Activated T-cell treated with anti-CD3 and anti-CD28 coated beads for 4 hours (primary cell): ENCODE results near the gene SBF2.
"Not testable (repeated sequence)": the region's sequence is repeated elsewhere in the genome, so short reads cannot be mapped to it uniquely, and the experiment has no call there.

Experiments
- DNase-seq: peaks from one replicate; pipeline ENCODE4 v3.0.0-alpha.2; 2020

The SBF2 gene

DNA sequence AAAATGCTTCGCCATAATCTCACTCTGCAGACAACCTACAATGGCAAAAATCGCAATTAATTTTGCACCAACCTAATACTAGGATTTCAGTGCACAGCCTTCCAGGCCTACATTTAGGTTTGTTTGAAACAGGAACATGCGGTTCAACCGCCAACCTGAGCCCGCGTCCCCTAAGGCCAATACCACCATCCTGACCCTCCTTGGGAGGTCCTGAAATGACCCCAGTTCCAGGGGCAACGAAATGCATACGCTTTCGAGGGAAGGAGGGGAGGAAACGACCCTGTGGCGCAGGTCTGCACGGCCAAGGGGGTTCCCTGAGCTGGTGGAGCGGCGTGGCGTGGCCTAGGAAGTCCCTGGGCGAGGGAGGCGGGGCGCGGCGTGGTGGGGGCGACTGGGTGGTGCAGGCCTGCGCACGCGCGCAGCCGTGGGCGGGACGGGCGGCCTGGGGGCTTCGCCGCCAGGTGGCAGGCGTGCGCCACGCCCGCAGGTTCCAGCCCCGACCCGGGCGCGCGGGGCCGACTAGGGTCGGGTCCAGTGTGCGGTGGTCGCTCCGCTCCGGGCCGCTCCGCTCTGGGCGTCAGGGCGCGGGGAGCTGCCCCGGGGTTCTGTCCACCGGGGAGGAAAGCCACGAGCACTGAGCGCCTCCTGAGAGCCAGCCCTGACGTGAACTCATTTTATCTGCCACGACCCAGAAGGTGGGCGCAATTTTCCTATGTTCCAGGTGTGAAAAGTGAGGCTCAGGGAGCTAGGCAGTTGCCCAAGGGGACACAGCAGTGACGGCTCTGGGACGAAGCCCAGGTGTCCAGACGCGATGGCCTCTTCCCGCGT lies 536.0 kb downstream of the SBF2 start:
- peak; percentile 88 for DNase-seq

DNA sequence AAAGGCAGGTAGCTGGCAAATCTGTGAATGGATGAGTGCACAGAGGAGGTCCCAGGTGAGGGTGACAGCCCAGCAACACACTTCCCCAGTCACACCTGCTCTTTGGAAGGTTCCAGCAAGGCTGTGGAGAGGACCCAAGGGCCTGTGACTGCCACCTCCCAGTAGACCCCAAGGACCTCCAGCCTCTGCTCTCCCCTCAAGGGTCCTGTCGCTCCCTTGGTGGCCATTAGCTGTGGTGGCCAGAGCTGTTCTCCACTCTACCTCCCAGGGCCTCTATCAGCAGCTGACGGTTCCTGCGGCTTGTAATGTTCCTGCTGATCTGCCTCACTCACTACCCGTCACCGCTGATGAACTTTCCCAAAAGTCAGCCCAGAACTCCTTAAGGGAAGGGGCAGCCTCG lies 537.1 kb downstream of the SBF2 start:
- no peak for DNase-seq

DNA sequence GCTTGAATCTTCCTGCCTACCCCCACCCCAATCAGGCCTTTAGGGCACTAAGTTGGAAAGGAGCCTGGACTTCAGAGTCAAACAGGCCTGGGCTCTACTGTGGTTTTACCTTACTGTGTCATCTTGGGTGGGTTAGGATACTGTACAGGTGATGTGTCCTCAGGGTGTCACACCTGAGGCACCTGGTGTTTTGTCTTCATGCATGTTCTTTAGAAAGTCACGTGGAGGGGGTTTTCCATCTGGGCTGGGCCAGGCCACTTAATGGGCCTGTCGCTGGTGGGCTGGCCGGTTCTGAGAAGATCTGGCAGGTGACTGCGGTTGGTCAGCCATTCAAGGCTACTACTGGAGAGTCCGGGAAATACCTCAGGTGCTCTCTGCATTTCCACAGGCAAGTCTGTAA lies 537.6 kb downstream of the SBF2 start:
- no peak for DNase-seq

DNA sequence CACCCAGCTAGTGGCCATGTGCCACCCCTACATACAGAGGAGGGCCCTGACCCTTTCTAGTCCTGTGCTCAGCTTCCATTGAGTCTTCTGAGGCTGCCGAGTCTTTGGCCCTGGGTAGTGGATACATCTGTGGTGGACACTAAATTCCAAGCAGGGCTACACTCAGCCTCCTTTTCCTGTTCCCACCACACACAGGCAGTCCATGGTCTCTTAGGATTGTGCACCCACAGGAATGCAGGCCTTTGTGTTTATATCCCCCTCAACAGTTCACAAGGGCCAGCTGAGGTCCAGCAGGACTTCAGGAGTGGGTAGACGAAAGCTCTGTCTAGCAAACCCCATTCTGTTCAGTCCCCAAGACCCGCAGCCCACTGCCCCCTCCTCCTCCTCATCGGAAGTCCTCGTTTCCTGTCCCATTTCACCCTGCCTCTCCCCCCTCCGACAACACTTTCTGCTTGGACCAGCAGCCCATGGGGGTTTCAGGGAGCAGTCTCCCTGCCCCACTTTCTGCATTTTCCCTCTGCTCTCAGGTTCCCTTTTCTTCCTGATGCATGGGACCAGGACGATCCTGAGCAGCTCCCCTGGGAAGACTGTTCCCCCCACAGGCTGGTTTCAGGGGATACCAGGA lies 538.3 kb downstream of the SBF2 start:
- no peak for DNase-seq

DNA sequence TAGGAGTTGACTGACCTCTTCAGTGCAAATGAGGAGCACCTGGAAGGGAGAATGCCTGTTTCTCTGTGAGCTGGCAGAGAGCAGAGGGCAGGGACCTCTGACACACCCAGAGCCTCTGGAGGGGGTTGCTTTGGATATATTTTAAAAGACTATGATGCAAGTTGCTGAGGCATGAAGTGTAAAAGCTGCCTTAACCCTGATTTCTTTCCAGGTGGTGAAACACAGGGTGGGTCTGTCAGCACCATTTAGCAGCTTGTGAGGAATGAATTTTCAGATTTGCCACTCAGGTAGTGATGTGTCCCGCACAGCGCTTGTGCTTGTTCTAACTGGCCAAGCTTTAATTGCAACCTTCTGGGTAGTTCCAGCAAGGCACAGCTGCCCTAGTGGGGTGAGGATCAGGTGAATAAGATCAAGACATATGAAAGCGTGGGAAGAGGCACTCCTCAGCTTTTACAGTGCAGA lies 540.0 kb downstream of the SBF2 start:
- no peak for DNase-seq

DNA sequence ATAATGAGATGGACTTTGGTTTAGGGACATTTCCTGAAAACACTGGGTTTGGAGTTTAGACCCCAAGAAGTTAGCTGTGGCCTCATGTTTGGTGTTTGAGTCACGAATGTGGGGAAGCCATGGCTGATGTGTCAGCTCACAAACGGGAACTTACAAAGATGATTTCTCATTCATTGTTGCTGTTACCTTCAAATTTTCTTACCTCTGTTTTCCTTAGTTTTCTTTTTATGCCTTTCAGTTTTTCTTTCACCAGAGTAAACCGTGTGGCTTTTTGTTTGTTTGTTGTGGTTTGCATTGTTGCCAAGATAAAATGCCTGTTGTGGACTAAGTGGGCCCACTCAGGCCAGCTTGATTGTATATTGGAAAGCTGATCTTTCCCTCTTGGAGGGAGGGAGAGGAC lies 541.0 kb downstream of the SBF2 start:
- no peak for DNase-seq

GRCh38 chr11:9752091-9752490 lies 541.9 kb downstream of the SBF2 start:
- no peak for DNase-seq

GRCh38 chr11:9750551-9750950 lies 543.5 kb downstream of the SBF2 start:
- DNase-seq = no peak

DNA sequence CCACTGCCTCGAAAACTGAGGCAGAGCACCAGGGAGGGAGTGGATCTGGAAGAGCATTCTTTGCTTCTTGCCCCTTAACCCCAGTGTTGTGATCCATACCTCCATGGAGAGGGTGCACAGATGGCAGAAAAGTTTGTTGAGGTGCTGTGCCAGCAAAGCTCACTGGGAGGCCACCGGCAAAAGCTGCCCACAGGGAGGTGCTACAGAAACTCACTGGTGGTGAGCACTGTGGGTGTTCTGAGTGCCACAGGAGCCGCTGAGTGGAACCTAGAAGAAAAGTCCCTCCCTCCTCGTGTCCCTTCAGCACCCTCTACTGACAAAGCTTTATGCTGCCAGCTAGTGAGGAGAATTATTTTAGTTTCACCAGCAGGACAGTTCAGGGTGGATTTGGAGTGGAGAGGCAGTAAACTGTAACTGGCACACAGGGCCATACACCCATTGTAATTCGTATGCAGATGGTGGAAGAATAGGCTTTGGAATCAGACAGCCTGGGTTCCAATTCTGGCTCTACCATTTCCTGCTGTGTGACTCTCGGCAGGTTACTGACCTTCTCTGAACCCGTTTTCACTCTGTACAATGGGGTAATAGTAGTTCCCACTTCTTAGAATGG lies 545.6 kb downstream of the SBF2 start:
- peak; percentile 34 for DNase-seq

DNA sequence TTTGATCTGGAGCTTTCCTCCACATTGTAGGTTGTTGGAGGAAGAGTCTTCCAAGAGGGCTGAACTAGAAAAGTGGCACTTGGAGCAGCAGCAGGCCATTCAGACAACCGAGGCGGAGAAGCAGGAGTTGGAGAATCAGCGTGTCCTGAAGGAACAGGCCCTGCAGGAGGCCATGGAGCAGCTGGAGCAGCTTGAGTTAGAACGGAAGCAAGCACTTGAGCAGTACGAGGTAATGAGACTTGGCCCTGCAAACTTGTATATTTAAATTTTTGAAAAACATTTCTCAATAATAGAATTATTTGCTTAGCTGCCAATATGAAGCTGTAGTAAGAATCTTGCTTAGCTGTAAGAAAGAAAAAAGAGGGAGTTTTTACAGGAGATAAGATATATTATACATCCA lies 546.2 kb downstream of the SBF2 start:
- DNase-seq = no peak

- DNase-seq = no peak
These were observed 546.8 kb downstream of the SBF2 start for GRCh38 chr11:9747229-9747628.

DNA sequence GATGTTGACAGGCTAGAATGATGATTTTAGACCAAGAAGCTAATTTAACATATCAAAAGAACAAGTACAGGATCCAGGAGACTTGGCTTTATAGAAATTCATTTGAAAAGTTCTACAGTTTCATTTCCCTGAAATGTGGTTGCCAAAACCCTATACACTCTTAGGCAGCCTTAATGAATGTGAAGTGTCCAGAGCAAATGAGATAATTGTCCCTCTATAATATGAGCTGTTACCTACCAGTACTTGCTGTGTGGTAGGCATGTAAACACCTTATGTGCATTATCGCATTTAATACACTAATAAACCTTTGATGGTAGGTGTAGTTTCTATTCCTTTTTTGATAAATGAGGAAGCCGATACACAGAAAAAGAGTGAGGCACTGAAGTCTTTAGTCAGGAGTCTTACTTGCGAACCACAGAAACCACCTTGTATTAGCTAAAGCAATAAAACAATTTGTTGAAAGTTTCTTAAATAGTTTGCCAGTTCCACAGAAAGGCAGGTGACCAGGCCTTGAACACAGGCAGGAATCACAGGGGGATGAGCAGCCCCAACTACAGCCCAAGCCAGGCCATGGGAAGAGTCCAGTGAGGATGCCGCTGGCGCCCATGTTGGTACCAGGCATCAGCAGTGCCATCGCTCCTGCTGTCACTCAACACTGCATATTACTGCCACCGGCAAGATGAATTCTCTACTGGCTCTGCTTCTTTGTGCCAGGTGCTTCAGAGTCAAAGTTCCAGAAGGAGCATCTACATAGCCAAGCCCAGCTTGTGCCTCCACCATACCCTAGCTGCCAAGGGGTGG lies 548.4 kb downstream of the SBF2 start:
- DNase-seq = no peak

DNA sequence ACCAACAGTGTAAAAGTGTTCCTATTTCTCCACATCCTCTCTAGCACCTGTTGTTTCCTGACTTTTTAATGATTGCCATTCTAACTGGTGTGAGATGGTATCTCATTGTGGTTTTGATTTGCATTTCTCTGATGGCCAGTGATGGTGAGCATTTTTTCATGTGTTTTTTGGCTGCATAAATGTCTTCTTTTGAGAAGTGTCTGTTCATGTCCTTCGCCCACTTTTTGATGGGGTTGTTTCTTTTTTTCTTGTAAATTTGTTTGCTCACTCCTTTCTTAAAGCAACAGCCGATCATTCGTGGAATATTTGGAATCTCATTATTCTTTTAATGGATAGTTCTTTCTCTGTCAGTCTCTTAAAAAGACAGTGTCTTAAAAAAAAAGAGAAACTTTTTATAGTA lies 550.5 kb downstream of the SBF2 start:
- DNase-seq = not testable (repeated sequence)

- DNase-seq = no peak
These were observed 552.8 kb downstream of the SBF2 start for GRCh38 chr11:9741260-9741659.

DNA sequence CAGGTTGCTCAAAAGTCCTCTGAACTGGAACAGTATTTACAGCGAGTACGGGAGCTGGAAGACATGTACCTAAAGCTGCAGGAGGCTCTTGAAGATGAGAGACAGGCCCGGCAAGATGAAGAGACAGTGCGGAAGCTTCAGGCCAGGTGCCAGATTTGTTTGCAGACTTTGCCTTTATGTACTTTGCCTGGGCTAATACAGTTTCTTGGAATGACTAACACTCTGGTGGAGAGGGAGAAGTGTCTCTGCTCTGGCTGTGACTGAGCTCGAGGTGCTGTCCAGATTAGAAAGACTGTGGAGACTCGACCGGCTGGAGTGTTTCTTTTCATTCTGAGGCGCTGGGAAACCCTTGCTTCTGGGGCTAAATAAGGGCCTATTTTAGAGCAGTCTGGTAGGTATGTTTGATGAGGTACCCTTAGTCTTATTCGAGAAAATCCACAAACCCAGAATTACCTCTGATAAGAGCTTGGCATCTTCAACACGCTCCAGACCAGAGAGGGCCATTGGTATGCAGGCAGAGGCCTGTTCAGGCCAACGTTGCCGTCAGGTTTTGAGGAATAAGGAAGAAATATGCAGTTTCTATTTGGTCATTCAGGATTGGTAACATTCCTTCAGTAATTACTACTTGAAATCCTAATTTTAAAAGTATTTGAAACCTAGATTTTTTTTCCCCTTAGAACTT lies 553.7 kb downstream of the SBF2 start:
- no peak for DNase-seq

- DNase-seq = no peak
These were observed 554.7 kb downstream of the SBF2 start for GRCh38 chr11:9739123-9739900.

DNA sequence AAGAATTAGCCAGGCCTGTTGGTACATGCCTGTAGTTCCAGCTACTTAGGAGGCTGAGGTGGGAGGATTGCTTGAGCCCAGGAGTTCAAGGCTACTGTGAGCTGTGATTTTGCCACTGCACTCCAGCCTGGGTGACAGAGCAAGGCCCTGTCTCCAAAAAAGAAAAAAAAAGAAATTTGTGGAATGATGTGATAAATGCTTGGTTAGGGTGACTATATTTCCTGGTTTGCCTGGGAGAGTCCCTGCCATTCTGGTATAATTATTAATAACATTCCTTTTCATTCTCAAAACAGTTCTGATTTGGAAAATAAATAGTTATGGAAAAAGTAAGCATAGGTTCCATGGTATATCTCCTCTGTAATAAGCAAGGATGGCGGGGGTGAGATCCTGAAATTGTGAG lies 555.3 kb downstream of the SBF2 start:
- DNase-seq = no peak

DNA sequence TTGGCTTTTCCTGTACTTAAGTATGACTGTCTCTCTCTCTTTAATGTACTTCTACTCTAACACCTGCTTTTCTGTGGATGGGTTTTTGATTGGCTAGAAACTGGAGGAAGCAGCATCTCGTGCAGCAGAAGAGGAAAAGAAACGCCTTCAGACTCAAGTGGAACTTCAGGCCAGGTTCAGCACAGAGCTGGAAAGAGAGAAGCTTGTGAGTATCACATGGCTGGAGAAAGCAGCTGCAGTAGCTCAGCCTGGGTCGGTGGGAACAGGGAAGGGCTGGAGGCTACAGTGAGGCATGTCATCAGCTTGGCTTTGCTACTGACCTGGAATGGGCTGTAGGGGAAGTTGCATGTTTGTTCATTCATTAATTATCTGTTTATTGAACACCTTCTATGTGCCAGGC lies 555.9 kb downstream of the SBF2 start:
- DNase-seq = no peak

DNA sequence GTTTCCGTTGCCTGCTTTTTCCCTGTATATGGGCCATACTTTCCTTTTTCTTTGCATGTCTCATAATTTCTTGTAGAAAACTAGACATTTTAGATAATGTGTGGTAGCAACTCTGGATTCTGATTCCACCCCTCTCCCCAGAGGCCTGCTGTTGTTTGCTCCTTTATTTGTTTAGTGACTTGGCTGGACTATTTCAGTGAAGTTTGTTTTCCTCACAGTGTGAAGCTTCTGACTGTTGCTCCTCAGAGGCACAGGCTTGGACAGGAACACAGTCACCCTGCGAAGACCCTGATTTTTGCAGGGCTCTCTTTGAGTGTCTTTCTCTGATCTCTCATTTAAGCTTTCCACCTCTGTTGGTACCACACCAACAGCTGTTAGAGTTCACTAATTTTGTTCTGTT lies 557.7 kb downstream of the SBF2 start:
- DNase-seq = no peak

DNA sequence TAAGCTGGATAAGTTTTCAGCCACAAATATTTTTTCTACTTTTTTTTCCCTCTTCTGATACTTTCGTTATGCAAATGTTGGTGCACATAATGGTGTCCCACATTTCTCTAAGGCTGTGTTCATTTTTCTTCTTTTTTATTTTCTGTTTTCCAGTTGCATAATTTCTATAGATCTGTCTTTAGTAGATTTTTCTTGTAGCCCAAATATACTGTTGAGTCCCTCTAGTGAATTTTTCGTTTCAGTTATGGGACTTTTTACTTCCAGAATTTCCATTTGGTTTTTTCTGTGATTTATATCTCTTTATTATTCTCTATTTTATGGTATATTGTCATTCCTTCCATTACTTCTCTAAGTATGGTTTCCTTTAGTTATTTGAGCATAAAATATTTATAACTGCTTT lies 558.1 kb downstream of the SBF2 start:
- no peak for DNase-seq

GRCh38 chr11:9735236-9735635 lies 558.8 kb downstream of the SBF2 start:
- no peak for DNase-seq

GRCh38 chr11:9733212-9733611 lies 560.8 kb downstream of the SBF2 start:
- DNase-seq = no peak
